Neural cell (in vitro differentiated cells): ENCODE results near the gene MS4A7.

Source experiments
- CTCF ChIP-seq: fragments of 450-650 bp; IDR thresholded peaks from 2 replicates; pipeline ENCODE4 v1.5.1; 2014; ENCODE audit warnings: antibody characterized with exemption, mild to moderate bottlenecking, moderate library complexity; ENCODE audit not compliant: poor library complexity, severe bottlenecking
- POLR2AphosphoS5 ChIP-seq: IDR thresholded peaks from 2 replicates; pipeline ENCODE4 v1.6.1; 2012
- RAD21 ChIP-seq: fragments of 450-650 bp; conservative IDR thresholded peaks from 2 replicates; pipeline ENCODE4 v1.6.1; 2014; ENCODE audit warnings: antibody characterized with exemption, mild to moderate bottlenecking, moderate library complexity
- SMC3 ChIP-seq: fragments of 450-650 bp; conservative IDR thresholded peaks from 2 replicates; pipeline ENCODE4 v1.6.1; 2014; ENCODE audit warnings: antibody characterized with exemption, mild to moderate bottlenecking, moderate library complexity; ENCODE audit not compliant: poor library complexity

GRCh38 chr11:60371854-60372253 lies 6.5 kb upstream of the MS4A7 start:
- TF ChIP-seq SMC3 (no peak), POLR2AphosphoS5 (no peak), CTCF (no peak), RAD21 (no peak)
